LNCaP clone FGC (cell line): ENCODE data around the gene PTGER2.
A peak's percentile ranks its signal among the peaks of the same experiment; 100 is the strongest.

Experiments used
- DNase-seq: peaks from one replicate; pipeline ENCODE4 v3.0.0-alpha.2; 2011; ENCODE audit warnings: low read depth
- H3K4me3 ChIP-seq: 2 replicates; pipeline ENCODE4 v1.5.1; 2011; ENCODE audit warnings: mild to moderate bottlenecking, low read depth, low read length, control low read depth
- CTCF ChIP-seq: IDR thresholded peaks from 2 replicates; pipeline ENCODE4 v1.5.1; 2012; ENCODE audit warnings: mild to moderate bottlenecking; ENCODE audit not compliant: control insufficient read depth, insufficient read depth; ENCODE audit errors: extremely low read depth

The PTGER2 gene

DNA sequence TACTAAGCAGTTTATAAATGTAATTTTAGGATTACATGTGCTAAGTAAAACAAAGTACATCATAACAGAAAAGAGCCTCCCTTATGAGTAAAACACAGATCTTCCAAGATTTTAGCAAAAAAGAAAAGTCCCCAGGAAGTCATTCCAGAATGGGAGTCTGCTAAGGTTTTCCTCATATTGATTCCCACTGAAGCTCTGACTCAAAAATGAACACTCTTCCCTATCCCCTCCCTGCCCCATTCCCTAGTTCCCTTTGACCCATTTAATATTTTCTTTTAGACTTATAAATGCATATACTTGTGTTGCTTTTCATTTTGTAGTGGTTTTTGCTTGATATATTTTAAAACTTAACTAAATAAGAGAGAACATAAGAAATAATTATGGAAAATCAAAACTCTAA, 40.1 kb downstream of the PTGER2 start:
- H3K4me3 ChIP-seq, result no peak overlapping the region
- TF ChIP-seq CTCF, result no peak
- DNase-seq, result no peak

GRCh38 chr14:52355016-52355431, 40.9 kb downstream of the PTGER2 start:
- TF ChIP-seq CTCF, result no peak
- no peak for DNase-seq
- no peak overlapping the region for H3K4me3 ChIP-seq

DNA sequence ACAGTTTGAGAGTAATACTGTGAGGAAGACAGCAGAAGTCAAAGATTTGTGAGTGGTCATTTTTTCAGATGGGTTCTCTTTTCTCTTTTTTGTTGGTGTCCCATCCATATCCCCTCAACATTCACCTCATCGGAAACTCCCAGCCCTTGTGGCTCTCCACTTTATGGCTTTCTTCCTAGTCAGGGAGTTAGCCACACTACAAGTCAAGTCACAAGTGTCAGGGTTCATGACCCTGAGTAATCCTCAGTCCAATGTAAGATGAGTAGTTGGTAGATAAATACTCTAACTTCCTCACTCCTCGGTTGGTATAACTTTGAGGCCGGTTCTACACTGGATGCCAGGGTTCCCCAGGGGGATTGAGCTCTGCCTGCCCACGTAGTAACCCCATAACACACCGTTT, 41.4 kb downstream of the PTGER2 start:
- TF ChIP-seq CTCF, result no peak

GRCh38 chr14:52356025-52356424, 41.9 kb downstream of the PTGER2 start:
- TF ChIP-seq CTCF, result no peak
- no peak overlapping the region for H3K4me3 ChIP-seq
- DNase-seq, result peak; percentile 94

More for the DNA sequence above, 41.4 kb downstream of the PTGER2 start:
- H3K4me3 ChIP-seq, result no peak overlapping the region
- no peak for DNase-seq

DNA sequence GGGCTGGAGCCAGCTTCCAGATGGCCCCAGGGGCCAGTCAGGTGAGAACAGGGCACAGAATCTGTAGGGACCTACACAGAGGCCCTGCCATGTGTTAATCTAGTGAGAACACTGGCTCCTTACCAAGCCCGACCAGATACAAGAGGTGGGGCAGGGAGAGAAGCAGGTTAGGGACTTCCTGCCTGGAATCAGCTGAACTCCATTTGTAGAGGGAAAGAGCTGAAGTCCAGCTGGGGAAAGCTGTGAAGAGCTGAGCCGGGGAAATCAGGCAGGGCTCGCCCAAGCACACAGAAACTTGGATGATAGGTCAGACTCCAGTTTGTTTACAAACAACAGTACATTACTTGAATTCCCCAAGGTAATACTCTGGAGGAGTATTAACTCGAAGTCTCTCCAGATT, 46.7 kb downstream of the PTGER2 start:
- TF ChIP-seq CTCF, result no peak
- no peak for DNase-seq
- H3K4me3 ChIP-seq, result no peak overlapping the region

GRCh38 chr14:52363041-52363704, 49.1 kb downstream of the PTGER2 start:
- no peak for DNase-seq
- H3K4me3 ChIP-seq, result no peak overlapping the region
- no peak for TF ChIP-seq CTCF

DNA sequence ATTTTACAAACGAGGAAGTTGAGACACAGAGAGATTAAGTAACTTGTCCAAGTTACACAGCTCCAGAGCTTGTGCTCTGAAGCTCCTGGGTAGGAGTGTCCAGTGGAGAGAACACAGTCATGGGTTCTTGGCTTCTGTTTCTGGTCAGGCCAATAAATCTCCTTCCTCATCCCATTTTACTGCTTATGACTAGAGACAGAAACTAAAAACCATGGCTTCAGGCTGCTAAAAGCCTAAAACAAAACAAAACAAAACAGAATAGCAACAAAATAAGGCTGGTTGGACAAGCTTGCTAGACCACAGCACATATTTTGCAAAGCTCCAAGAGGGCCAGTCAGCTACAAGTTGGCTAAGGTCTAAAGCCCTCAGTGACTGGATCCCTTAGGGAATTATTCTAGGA, 49.8 kb downstream of the PTGER2 start:
- no peak for TF ChIP-seq CTCF
- H3K4me3 ChIP-seq, result no peak overlapping the region
- DNase-seq, result no peak
